ENCODE results near the gene MAP3K1.

DNA sequence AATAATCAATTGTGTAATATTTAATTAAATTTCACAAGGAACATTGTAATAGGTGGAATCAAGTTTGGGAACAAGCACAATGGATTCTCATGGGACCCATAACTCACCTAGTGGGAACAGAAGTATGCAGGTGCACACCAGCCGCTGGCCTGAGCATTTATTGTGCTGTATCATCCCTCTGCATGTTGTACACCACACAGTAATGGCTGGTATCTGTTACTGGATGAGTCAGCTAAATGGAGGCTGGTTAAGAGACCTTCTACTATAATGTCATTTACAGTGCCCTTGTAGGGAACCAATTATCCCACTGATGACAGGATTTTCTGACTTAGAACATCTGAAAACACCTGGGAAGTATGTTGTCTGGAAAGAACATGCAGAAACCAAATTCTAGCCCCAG is 3.2 kb upstream of the MAP3K1 start:
- TF ChIP-seq, protein P1, sequence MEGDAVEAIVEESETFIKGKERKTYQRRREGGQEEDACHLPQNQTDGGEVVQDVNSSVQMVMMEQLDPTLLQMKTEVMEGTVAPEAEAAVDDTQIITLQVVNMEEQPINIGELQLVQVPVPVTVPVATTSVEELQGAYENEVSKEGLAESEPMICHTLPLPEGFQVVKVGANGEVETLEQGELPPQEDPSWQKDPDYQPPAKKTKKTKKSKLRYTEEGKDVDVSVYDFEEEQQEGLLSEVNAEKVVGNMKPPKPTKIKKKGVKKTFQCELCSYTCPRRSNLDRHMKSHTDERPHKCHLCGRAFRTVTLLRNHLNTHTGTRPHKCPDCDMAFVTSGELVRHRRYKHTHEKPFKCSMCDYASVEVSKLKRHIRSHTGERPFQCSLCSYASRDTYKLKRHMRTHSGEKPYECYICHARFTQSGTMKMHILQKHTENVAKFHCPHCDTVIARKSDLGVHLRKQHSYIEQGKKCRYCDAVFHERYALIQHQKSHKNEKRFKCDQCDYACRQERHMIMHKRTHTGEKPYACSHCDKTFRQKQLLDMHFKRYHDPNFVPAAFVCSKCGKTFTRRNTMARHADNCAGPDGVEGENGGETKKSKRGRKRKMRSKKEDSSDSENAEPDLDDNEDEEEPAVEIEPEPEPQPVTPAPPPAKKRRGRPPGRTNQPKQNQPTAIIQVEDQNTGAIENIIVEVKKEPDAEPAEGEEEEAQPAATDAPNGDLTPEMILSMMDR (IDR thresholded peaks at IDR 0.05; ENCODE audit: low read depth, low read length, missing input control): no peak
- TF ChIP-seq, protein P2, sequence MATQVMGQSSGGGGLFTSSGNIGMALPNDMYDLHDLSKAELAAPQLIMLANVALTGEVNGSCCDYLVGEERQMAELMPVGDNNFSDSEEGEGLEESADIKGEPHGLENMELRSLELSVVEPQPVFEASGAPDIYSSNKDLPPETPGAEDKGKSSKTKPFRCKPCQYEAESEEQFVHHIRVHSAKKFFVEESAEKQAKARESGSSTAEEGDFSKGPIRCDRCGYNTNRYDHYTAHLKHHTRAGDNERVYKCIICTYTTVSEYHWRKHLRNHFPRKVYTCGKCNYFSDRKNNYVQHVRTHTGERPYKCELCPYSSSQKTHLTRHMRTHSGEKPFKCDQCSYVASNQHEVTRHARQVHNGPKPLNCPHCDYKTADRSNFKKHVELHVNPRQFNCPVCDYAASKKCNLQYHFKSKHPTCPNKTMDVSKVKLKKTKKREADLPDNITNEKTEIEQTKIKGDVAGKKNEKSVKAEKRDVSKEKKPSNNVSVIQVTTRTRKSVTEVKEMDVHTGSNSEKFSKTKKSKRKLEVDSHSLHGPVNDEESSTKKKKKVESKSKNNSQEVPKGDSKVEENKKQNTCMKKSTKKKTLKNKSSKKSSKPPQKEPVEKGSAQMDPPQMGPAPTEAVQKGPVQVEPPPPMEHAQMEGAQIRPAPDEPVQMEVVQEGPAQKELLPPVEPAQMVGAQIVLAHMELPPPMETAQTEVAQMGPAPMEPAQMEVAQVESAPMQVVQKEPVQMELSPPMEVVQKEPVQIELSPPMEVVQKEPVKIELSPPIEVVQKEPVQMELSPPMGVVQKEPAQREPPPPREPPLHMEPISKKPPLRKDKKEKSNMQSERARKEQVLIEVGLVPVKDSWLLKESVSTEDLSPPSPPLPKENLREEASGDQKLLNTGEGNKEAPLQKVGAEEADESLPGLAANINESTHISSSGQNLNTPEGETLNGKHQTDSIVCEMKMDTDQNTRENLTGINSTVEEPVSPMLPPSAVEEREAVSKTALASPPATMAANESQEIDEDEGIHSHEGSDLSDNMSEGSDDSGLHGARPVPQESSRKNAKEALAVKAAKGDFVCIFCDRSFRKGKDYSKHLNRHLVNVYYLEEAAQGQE (IDR thresholded peaks at IDR 0.05): no peak
- TF ChIP-seq RXRA (IDR thresholded peaks at IDR 0.05): no peak
